Testis (tissue), 3 donors: ENCODE data around the gene CSMD2. TPM values are rescaled to one million over a fixed set of nuclear protein-coding genes. Genes with fewer than 3 reads are reported as not detected.
A peak's percentile ranks its signal among the peaks of the same experiment; 100 is the strongest.

ENCODE experiments used
- DNase-seq: peaks from one replicate; pipeline ENCODE4 v3.0.0-alpha.2; 2019
- H3K27ac ChIP-seq, 2 donors: fragments of 200-600 bp; sonication (generic); one replicate each; pipeline ENCODE4 v1.5.1; 2019
- H3K27me3 ChIP-seq: fragments of 200-600 bp; sonication (generic); one replicate; pipeline ENCODE4 v1.5.1; 2019
- H3K36me3 ChIP-seq: fragments of 200-600 bp; sonication (generic); one replicate; pipeline ENCODE4 v1.5.1; 2017; ENCODE audit warnings: low read depth; ENCODE audit errors: missing control alignments
- H3K4me1 ChIP-seq: fragments of 200-600 bp; sonication (generic); one replicate; pipeline ENCODE4 v1.5.1; 2019
- H3K4me3 ChIP-seq, 2 donors: fragments of 200-600 bp; sonication (generic); one replicate each; pipeline ENCODE4 v1.5.1; 2017 to 2019
- H3K9me3 ChIP-seq: fragments of 200-600 bp; sonication (generic); one replicate; pipeline ENCODE4 v1.5.1; 2017
- POLR2A ChIP-seq: fragments of 450-650 bp; IDR thresholded peaks from one replicate; pipeline ENCODE4 v1.6.1; 2017; ENCODE audit warnings: antibody characterized with exemption, mild to moderate bottlenecking, moderate library complexity
- WGBS, 2 donors: methylation state at CpG; one replicate each; pipeline ENCODE4 v1.1.5; 2018; 5-methylcytosine and 5-hydroxymethylcytosine counted together
- intact Hi-C: fragments of 100-400 bp; cut with DNase I; formaldehyde crosslinking; loops from one replicate; pipeline ENCODE4 v1.15.1; 2023; ENCODE audit warnings: low total_unique reads
- polyA plus RNA-seq: library from polyadenylated mRNA; stranded (reverse); fragments of 350-450 nt; fragmentation: Illumina TruSeq; extraction: RNeasy Lipid Tissue Mini Kit (QIAGEN cat#74804); gene quantifications from one replicate; pipeline ENCODE4 v1.2.3, GENCODE V29; 2014; ENCODE audit warnings: low read depth, low replicate concordance; ENCODE audit not compliant: insufficient read depth
- total RNA-seq, 2 donors: library from RNA; depleted of rRNA; stranded (reverse); fragments of >200 nt; gene quantifications; one replicate each; pipeline ENCODE4 v1.2.3, GENCODE V29; 2016
- TF ChIP-seq, protein P1 (sequence below), 3 experiments: fragments of 450-650 bp in 2 of 3; fragments of 200-600 bp in 1 of 3; sonication (generic) in 1 of 3; IDR thresholded peaks; one replicate each; pipeline ENCODE4 v1.5.1; 2016 to 2019; ENCODE audit warnings: antibody characterized with exemption in 3 of 3, mild to moderate bottlenecking in 2 of 3, moderate library complexity in 1 of 3

Gene CSMD2
- total and polyA plus RNA-seq, 3 donors from 2014 or later = 1.2 to 3.8 (median 2.7) TPM

DNA sequence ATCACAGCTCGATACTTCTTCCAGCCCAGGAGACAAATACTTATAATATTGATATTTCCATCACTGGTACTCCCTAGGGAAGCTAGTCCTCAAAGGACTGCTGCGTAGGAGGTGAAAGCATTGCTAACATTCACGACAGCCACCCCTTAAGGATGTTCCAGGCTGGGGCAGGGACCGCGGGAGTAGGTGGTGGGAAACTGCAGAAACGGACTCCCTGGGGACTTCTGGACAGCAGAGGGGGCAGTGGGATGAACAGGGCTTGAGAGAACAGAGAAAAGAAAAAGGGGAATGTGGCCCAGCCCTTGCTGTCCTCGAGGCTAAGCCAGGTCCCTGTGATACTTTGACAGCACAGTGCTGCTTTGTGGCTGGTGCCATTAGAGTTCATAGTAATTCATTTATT is 193.1 kb downstream of the CSMD2 start:
- Histone ChIP-seq H3K4me3 (no peak overlapping the region), H3K27me3 (no peaks in the 10 kb centered on the region), H3K4me1 (peaks cover 33% of the 10 kb centered on the region), H3K27ac (no peak overlapping the region), H3K9me3 (no peaks in the 10 kb centered on the region), H3K36me3 (no peaks in the 10 kb centered on the region)
- no peak for DNase-seq
- TF ChIP-seq, protein P1, sequence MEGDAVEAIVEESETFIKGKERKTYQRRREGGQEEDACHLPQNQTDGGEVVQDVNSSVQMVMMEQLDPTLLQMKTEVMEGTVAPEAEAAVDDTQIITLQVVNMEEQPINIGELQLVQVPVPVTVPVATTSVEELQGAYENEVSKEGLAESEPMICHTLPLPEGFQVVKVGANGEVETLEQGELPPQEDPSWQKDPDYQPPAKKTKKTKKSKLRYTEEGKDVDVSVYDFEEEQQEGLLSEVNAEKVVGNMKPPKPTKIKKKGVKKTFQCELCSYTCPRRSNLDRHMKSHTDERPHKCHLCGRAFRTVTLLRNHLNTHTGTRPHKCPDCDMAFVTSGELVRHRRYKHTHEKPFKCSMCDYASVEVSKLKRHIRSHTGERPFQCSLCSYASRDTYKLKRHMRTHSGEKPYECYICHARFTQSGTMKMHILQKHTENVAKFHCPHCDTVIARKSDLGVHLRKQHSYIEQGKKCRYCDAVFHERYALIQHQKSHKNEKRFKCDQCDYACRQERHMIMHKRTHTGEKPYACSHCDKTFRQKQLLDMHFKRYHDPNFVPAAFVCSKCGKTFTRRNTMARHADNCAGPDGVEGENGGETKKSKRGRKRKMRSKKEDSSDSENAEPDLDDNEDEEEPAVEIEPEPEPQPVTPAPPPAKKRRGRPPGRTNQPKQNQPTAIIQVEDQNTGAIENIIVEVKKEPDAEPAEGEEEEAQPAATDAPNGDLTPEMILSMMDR (IDR thresholded peaks at IDR 0.05) = no peak
- TF ChIP-seq POLR2A = no peak
- 66 to 71% methylated on average over 7 of the region's 7 CpGs for WGBS, 2 donors
- intact Hi-C loops = no loop called here

DNA sequence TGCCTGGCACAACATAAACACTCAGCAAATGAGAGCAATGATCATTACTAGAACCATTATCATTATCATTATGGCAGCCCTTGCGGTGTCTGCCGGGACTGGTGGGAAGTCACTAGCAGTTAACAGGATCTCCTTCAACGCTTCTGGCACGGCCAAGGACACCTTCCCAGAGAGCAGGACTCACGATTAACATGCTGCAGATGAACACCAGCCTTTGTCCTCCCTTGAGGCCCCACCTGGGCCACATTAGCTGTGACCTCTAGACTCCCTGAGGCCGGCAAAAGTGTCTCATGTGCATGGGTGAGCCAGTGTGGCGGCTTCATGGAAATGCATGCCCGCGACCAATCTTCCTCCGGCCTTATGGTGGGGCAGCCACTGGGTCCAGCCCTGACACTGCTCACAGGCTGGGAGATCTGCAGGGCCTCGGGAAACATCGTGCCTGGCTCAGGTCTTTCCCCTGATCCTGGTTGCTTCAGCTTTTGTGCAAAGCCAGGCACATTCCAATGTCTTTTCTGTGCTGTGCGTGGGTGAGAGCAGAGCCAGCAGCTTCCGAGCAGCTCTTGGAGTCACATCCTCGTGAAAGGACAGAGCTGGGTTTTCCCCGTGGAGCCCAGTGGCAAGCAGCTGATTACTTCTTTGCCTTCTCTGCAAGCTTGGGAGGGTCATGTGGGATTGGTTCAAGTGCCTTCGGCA is 193.9 kb downstream of the CSMD2 start:
- Histone ChIP-seq H3K4me3 (no peak overlapping the region), H3K9me3 (no peaks in the 10 kb centered on the region), H3K27me3 (no peaks in the 10 kb centered on the region), H3K36me3 (no peaks in the 10 kb centered on the region), H3K4me1 (peaks cover 33% of the 10 kb centered on the region), H3K27ac (no peak overlapping the region)
- intact Hi-C loops = no loop called here
- DNase-seq = peak; percentile 76
- no peak for TF ChIP-seq POLR2A
- TF ChIP-seq, protein P1 (IDR thresholded peaks at IDR 0.05) = no peak
- 46 to 56% methylated on average over 7 to 17 of the region's 17 CpGs for WGBS, 2 donors

DNA sequence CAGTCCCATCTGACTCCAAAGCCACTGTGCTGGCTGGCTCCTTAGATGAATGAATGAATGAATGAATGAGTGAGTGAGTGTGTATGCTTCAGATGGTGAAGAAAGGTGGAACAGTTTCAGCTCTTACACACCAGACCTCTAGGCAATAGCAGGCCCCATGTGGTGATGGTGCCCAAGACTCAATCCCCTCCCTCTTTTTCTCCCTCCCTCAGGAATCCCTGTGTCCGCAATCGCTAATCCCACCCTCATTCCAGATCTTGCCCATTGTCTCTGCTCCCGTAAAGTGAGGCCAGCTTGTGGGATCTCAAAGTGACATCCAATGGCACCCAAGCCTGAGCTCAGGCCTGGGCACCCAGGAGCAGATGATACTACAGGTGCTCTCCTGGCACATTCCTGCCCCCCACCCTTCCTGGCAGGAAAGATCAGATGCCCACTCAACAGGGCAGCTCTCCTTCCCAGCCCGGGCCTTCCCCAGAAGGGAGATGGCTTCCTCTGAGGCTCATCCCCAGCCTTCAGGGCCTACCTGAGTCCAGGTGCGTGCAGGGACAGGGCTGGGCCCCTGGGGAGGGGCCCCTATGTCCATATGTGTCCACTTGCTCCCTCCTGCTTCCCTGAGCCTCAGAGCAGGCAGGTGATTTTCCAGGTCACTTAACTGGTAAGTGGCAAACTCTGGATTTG is 194.7 kb downstream of the CSMD2 start:
- 85 to 90% methylated on average over 4 to 5 of the region's 5 CpGs for WGBS, 2 donors
- Histone ChIP-seq H3K4me3 (no peak overlapping the region), H3K9me3 (no peaks in the 10 kb centered on the region), H3K36me3 (no peaks in the 10 kb centered on the region), H3K4me1 (peaks cover 33% of the 10 kb centered on the region), H3K27ac (no peak overlapping the region), H3K27me3 (no peaks in the 10 kb centered on the region)
- DNase-seq = no peak
- TF ChIP-seq POLR2A = no peak
- TF ChIP-seq, protein P1 (IDR thresholded peaks at IDR 0.05) = no peak
- intact Hi-C loops = no loop called here

DNA sequence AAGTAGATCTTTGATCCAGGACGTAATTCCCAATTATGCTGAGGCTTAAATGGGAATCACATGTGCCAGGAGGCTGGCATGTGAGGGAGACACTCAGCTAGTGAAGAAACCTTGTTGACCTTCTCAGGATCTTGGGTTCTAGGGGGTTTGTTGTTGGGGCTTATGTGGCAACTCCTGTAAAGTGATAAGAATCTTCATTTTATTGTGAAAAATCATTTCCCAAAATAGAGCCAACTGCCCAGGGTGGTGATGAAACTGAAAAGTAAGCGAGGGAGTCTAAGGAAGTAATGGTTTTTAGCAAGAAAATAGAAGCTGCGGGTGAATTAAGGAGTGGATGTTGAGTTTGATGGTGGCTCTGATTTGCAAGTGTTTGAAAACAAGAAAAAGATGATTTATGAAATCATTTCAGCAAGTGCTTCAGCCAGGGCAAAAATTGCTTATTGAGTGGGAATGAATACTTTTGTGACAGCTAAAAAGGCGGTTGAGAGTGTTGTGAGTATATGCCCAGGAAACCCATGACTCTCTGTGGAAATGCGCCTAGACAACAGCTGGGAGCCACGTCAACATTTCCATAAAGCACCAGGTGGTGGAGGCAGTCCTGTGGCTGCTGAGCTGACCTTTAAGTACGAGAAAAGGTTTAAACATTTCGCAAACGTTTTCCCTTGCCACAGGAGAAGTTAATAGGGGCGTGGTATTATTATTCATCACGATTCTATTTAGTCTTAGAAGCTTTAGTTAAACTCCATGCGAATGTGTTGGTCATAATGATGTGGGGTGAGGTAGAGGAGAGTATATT is 198.5 kb downstream of the CSMD2 start:
- TF ChIP-seq POLR2A = no peak
- TF ChIP-seq, protein P1 (IDR thresholded peaks at IDR 0.05) = no peak
- no peak for DNase-seq
- Histone ChIP-seq H3K36me3 (no peaks in the 10 kb centered on the region), H3K4me1 (peaks cover 7% of the 10 kb centered on the region), H3K27ac (no peak overlapping the region), H3K4me3 (no peak overlapping the region), H3K27me3 (no peaks in the 10 kb centered on the region), H3K9me3 (no peaks in the 10 kb centered on the region)
- intact Hi-C loops = no loop called here
- WGBS, 2 donors = 88 to 92% methylated on average over 12 of the region's 12 CpGs
